ENCODE results near the gene AMIGO2.

Gene AMIGO2

GRCh38 chr12:47032644-47033043 lies 47.1 kb downstream of the AMIGO2 start:
- DNase-seq: peak; percentile 70

- no peak for DNase-seq
Measured at GRCh38 chr12:47029903-47030302, 49.9 kb downstream of the AMIGO2 start.

- no peak for DNase-seq
Measured at GRCh38 chr12:47028981-47029708, 50.6 kb downstream of the AMIGO2 start.

GRCh38 chr12:47028186-47028585 lies 51.6 kb downstream of the AMIGO2 start:
- DNase-seq: no peak

All from CD4-positive, alpha-beta T cell treated with Interleukin-12 subunit alpha and Interleukin-12 subunit beta, for 1 hour (primary cell).